ENCODE results near the gene MRPL46.

DNA sequence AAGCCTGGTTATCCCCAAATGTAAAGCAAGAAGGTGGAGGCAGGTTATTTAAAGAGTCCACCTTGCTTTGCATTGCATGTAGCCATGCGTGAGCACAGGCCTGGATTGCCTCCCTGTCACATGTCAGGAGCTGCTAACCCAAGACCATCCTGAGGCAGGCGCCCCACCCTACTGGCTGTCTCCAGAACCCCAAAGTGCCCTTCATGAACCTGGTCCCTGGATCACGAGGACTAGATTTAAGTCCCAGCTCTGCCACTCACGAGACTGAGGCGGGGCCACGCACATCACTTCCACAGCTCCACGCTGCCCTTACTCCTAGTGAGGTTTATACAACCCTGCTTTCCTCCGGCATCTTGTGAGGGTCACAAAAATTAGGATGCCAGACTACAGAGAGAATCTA is 17.6 kb downstream of the MRPL46 start:
- TF ChIP-seq, protein P1, sequence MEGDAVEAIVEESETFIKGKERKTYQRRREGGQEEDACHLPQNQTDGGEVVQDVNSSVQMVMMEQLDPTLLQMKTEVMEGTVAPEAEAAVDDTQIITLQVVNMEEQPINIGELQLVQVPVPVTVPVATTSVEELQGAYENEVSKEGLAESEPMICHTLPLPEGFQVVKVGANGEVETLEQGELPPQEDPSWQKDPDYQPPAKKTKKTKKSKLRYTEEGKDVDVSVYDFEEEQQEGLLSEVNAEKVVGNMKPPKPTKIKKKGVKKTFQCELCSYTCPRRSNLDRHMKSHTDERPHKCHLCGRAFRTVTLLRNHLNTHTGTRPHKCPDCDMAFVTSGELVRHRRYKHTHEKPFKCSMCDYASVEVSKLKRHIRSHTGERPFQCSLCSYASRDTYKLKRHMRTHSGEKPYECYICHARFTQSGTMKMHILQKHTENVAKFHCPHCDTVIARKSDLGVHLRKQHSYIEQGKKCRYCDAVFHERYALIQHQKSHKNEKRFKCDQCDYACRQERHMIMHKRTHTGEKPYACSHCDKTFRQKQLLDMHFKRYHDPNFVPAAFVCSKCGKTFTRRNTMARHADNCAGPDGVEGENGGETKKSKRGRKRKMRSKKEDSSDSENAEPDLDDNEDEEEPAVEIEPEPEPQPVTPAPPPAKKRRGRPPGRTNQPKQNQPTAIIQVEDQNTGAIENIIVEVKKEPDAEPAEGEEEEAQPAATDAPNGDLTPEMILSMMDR (IDR thresholded peaks at IDR 0.05 in 4 of 5, conservative IDR thresholded peaks at IDR 0.05 in 1 of 5): no peak
- TF ChIP-seq POLR2A (IDR thresholded peaks at IDR 0.05): no peak

All from gastrocnemius medialis (tissue), 4 donors.